ENCODE measurements around the gene LENEP. TPM values are rescaled to one million over a fixed set of nuclear protein-coding genes. Genes with fewer than 3 reads are reported as not detected.

LENEP gene
- polyA plus RNA-seq, 1 donor (not counting 4 experiments of a cell fraction or from before 2014, with no cell fraction given) = not detected

DNA sequence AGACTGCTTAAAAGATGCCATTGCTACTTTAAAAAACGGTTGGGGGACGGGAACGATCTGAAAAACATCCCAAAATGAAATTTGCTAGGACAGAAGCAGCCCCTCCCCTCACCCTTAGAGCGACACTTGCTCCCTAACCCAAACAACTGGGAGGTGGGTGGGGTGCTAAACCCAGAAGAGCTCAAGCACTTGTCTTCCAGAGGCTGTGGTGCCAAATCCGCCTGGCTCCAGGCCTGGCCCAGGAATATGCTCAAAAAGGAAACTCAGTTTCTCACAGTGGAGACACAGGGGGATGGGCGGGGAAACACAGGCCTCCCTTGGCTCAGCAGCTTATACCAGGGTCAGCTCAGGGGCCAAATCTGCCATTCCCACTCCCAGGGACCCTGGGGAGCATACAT lies 36.8 kb upstream of the LENEP start:
- dilution Hi-C loops (cut with MboI; ENCODE audit: extremely low pct_ligation_motif_present, low sequenced_read_pairs) = no loop called here
- Histone ChIP-seq H3K36me3 (ENCODE audit: control insufficient read depth in 2 of 2, extremely low read depth in 1 of 2, insufficient read depth in 2 of 2, low read length in 2 of 2) (peaks cover 2 to 13% of the 10 kb centered on the region in 2 experiments), H2AFZ (ENCODE audit: control insufficient read depth, low read length) (peak overlapping the region; percentile 1), H3K9me3 (ENCODE audit: control insufficient read depth, low read depth, low read length) (no peaks in the 10 kb centered on the region), H3K27me3 (ENCODE audit: control insufficient read depth, extremely low read depth, insufficient read depth, low read length) (no peaks in the 10 kb centered on the region), H3K4me1 (ENCODE audit: control insufficient read depth, extremely low read depth, insufficient read depth, low read length) (peaks cover 30% of the 10 kb centered on the region), H3K4me3 (ENCODE audit: control insufficient read depth in 2 of 3, extremely low read depth in 1 of 3, insufficient read depth in 2 of 3, low read depth in 1 of 3, low read length in 3 of 3) (peak overlapping the region in 2 of 3 experiments; percentile 49 to 71), H3K9me1 (ENCODE audit: control insufficient read depth, extremely low read depth, insufficient read depth, low read length) (no peaks in the 10 kb centered on the region), H3K27ac (ENCODE audit: control insufficient read depth, insufficient read depth, low read length) (peak overlapping the region; percentile 15), H3K9ac (ENCODE audit: control insufficient read depth, extremely low read depth, insufficient read depth, low read length) (peak overlapping the region; percentile 56), H4K20me1 (ENCODE audit: control insufficient read depth, extremely low read depth, insufficient read depth, low read length) (no peaks in the 10 kb centered on the region), H3K4me2 (ENCODE audit: control insufficient read depth, extremely low read depth, insufficient read depth, low read depth, low read length) (peak overlapping the region; percentile 73), H3K79me2 (ENCODE audit: control insufficient read depth, insufficient read depth, low read length) (peaks cover 18% of the 10 kb centered on the region)
- TF ChIP-seq, protein P1, sequence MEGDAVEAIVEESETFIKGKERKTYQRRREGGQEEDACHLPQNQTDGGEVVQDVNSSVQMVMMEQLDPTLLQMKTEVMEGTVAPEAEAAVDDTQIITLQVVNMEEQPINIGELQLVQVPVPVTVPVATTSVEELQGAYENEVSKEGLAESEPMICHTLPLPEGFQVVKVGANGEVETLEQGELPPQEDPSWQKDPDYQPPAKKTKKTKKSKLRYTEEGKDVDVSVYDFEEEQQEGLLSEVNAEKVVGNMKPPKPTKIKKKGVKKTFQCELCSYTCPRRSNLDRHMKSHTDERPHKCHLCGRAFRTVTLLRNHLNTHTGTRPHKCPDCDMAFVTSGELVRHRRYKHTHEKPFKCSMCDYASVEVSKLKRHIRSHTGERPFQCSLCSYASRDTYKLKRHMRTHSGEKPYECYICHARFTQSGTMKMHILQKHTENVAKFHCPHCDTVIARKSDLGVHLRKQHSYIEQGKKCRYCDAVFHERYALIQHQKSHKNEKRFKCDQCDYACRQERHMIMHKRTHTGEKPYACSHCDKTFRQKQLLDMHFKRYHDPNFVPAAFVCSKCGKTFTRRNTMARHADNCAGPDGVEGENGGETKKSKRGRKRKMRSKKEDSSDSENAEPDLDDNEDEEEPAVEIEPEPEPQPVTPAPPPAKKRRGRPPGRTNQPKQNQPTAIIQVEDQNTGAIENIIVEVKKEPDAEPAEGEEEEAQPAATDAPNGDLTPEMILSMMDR (optimal IDR thresholded peaks at IDR 0.05 in 1 of 3, IDR thresholded peaks at IDR 0.05 in 1 of 3, conservative IDR thresholded peaks at IDR 0.05 in 1 of 3; ENCODE audit: extremely low read depth in 1 of 3, insufficient read depth in 2 of 3, low read length in 3 of 3) = no peak
- TF ChIP-seq EZH2 (IDR thresholded peaks at IDR 0.05; ENCODE audit: low read length) = no peak
- DNase-seq (ENCODE audit: low read depth, low spot score) (no peak), FAIRE-seq (no peak)

DNA sequence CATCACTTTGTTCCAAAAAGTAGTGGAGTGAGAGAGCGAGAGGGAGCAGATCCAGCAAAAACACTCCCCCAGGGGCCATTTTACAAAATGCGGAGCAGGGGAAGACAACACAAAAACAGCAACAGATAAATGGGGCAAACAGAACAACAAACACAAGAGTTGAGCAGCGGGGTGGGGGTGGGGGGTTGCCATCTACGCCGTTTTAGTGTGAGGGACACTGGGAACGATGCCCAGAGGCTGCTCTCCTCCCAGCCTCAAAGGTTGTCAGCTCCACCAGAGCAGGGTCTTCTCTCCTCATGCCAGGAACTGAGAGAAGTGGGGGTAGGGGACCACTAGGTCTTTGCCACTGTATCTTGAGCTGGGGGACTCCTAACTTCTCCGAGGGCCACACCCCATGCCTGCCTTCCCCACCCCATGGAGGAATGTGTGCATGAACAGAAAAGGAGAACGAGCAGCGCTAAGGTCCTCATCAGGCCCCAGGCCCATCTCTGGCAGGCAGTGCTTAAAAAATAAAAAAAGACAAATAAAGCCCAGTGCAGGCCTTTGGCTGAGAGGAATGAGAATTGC lies 36.2 kb upstream of the LENEP start:
- FAIRE-seq = no peak
- dilution Hi-C loops (cut with MboI; ENCODE audit: extremely low pct_ligation_motif_present, low sequenced_read_pairs) = no loop called here
- Histone ChIP-seq H3K4me1 (ENCODE audit: control insufficient read depth, extremely low read depth, insufficient read depth, low read length) (peaks cover 31% of the 10 kb centered on the region), H4K20me1 (ENCODE audit: control insufficient read depth, extremely low read depth, insufficient read depth, low read length) (no peaks in the 10 kb centered on the region), H3K36me3 (ENCODE audit: control insufficient read depth in 2 of 2, extremely low read depth in 1 of 2, insufficient read depth in 2 of 2, low read length in 2 of 2) (peaks cover 2 to 14% of the 10 kb centered on the region in 2 experiments), H3K27ac (ENCODE audit: control insufficient read depth, insufficient read depth, low read length) (no peak overlapping the region), H2AFZ (ENCODE audit: control insufficient read depth, low read length) (no peak overlapping the region), H3K4me2 (ENCODE audit: control insufficient read depth, extremely low read depth, insufficient read depth, low read depth, low read length) (peak overlapping the region; percentile 73), H3K4me3 (ENCODE audit: control insufficient read depth in 2 of 3, extremely low read depth in 1 of 3, insufficient read depth in 2 of 3, low read depth in 1 of 3, low read length in 3 of 3) (no peak overlapping the region), H3K9me1 (ENCODE audit: control insufficient read depth, extremely low read depth, insufficient read depth, low read length) (no peaks in the 10 kb centered on the region), H3K9ac (ENCODE audit: control insufficient read depth, extremely low read depth, insufficient read depth, low read length) (no peak overlapping the region), H3K9me3 (ENCODE audit: control insufficient read depth, low read depth, low read length) (no peaks in the 10 kb centered on the region), H3K27me3 (ENCODE audit: control insufficient read depth, extremely low read depth, insufficient read depth, low read length) (no peaks in the 10 kb centered on the region), H3K79me2 (ENCODE audit: control insufficient read depth, insufficient read depth, low read length) (peaks cover 18% of the 10 kb centered on the region)
- TF ChIP-seq EZH2 (IDR thresholded peaks at IDR 0.05; ENCODE audit: low read length) = no peak
- TF ChIP-seq, protein P1 (optimal IDR thresholded peaks at IDR 0.05 in 1 of 3, IDR thresholded peaks at IDR 0.05 in 1 of 3, conservative IDR thresholded peaks at IDR 0.05 in 1 of 3; ENCODE audit: extremely low read depth in 1 of 3, insufficient read depth in 2 of 3, low read length in 3 of 3) = no peak
- DNase-seq (ENCODE audit: low read depth, low spot score) = no peak

Data from keratinocyte (primary cell).